PC-9 (cell line): ENCODE measurements around the gene SDHB.

Experiments used
- CTCF ChIP-seq: fragments of 200-600 bp; sonication (generic); conservative IDR thresholded peaks from 2 replicates; pipeline ENCODE4 v1.6.1; 2017; ENCODE audit warnings: mixed run types, antibody characterized with exemption, mild to moderate bottlenecking, moderate library complexity
- EZH2 ChIP-seq: fragments of 200-600 bp; sonication (generic); IDR thresholded peaks from 2 replicates; pipeline ENCODE4 v1.8.0; 2017; ENCODE audit warnings: antibody characterized with exemption, low read depth

- TF ChIP-seq CTCF (no peak), EZH2 (no peak)
These were observed 84.7 kb downstream of the SDHB start for GRCh38 chr1:16969057-16969611.
